ENCODE results near the gene SKAP2.

The SKAP2 gene

GRCh38 chr7:26858735-26859134 lies 5.7 kb downstream of the SKAP2 start:
- in situ Hi-C loops (cut with HindIII; ENCODE audit: low sequenced_read_pairs), result loop anchor here (10.0 kb wide), 1 partner anchor 266 kb away; no protein-coding TSS in a partner anchor
- no peak for TF ChIP-seq CTCF (IDR thresholded peaks at IDR 0.05; ENCODE audit: low read depth, low read length)
- DNase-seq (ENCODE audit: low read depth, low spot score), result no peak
- H3K4me3 ChIP-seq (ENCODE audit: low read depth, low read length), result no peak overlapping the region

- in situ Hi-C loops (cut with HindIII; ENCODE audit: low sequenced_read_pairs), result loop anchor here (10.0 kb wide), 1 partner anchor 267 kb away; no protein-coding TSS in a partner anchor
- TF ChIP-seq CTCF (IDR thresholded peaks at IDR 0.05; ENCODE audit: low read depth, low read length), result no peak
- H3K4me3 ChIP-seq (ENCODE audit: low read depth, low read length), result peak overlapping the region; percentile 36
- DNase-seq (ENCODE audit: low read depth, low spot score), result peak; percentile 36
Measured at GRCh38 chr7:26858241-26858715, 6.1 kb downstream of the SKAP2 start.

GRCh38 chr7:26857506-26858240 lies 6.7 kb downstream of the SKAP2 start:
- no peak for TF ChIP-seq CTCF (IDR thresholded peaks at IDR 0.05; ENCODE audit: low read depth, low read length)
- in situ Hi-C loops (cut with HindIII; ENCODE audit: low sequenced_read_pairs), result loop anchor here (10.0 kb wide), 1 partner anchor 267 kb away; no protein-coding TSS in a partner anchor
- H3K4me3 ChIP-seq (ENCODE audit: low read depth, low read length), result peak overlapping the region; percentile 36
- peak; percentile 82 for DNase-seq (ENCODE audit: low read depth, low spot score)

- no peak for TF ChIP-seq CTCF (IDR thresholded peaks at IDR 0.05; ENCODE audit: low read depth, low read length)
- peak overlapping the region; percentile 36 for H3K4me3 ChIP-seq (ENCODE audit: low read depth, low read length)
- DNase-seq (ENCODE audit: low read depth, low spot score), result no peak
- in situ Hi-C loops (cut with HindIII; ENCODE audit: low sequenced_read_pairs), result loop anchor here (10.0 kb wide), 1 partner anchor 268 kb away; no protein-coding TSS in a partner anchor
Measured at GRCh38 chr7:26857170-26857505, 7.3 kb downstream of the SKAP2 start.

GRCh38 chr7:26856176-26856985 lies 8.0 kb downstream of the SKAP2 start:
- in situ Hi-C loops (cut with HindIII; ENCODE audit: low sequenced_read_pairs), result loop anchor here (10.0 kb wide), 1 partner anchor 268 kb away; no protein-coding TSS in a partner anchor
- peak; percentile 68 for DNase-seq (ENCODE audit: low read depth, low spot score)
- H3K4me3 ChIP-seq (ENCODE audit: low read depth, low read length), result peak overlapping the region; percentile 5
- TF ChIP-seq CTCF (IDR thresholded peaks at IDR 0.05; ENCODE audit: low read depth, low read length), result no peak
